DND-41 (cell line): ENCODE data around the gene NAXD.

Experiments used
- CTCF ChIP-seq: IDR thresholded peaks from 2 replicates; pipeline ENCODE4 v1.5.1; 2012; ENCODE audit warnings: borderline replicate concordance, low read length, moderate library complexity, mild to moderate bottlenecking; ENCODE audit not compliant: poor library complexity, severe bottlenecking; ENCODE audit errors: extremely low read depth
- EZH2 ChIP-seq: IDR thresholded peaks from 3 replicates; pipeline ENCODE4 v1.6.1; 2012; ENCODE audit warnings: borderline replicate concordance, low read depth, mild to moderate bottlenecking, moderate library complexity, low read length, inconsistent platforms; ENCODE audit not compliant: severe bottlenecking

GRCh38 chr13:110666255-110666533 is 50.8 kb downstream of the NAXD start:
- TF ChIP-seq EZH2: no peak
- no peak for TF ChIP-seq CTCF
